SK-N-SH (cell line): ENCODE data around the gene IL20.

Experiments
- CTCF ChIP-seq: fragments of 200-600 bp; sonication (generic); IDR thresholded peaks from 2 replicates; pipeline ENCODE4 v1.6.1; 2017; ENCODE audit warnings: antibody characterized with exemption, mild to moderate bottlenecking, moderate library complexity
- POLR2AphosphoS5 ChIP-seq: IDR thresholded peaks from 2 replicates; pipeline ENCODE4 v1.6.1; 2012; ENCODE audit warnings: low read depth, low read length

- no peak for TF ChIP-seq POLR2AphosphoS5
- TF ChIP-seq CTCF: no peak
Measured at GRCh38 chr1:206883876-206884275, 18.5 kb downstream of the IL20 start.
